Femur (tissue), 1 donor: ENCODE measurements around the gene CCR7.

Source experiments
- DNase-seq: peaks from one replicate; pipeline ENCODE4 v3.0.0-alpha.2; 2017

The CCR7 gene

GRCh38 chr17:40532520-40533253, 32.6 kb downstream of the CCR7 start:
- DNase-seq, result no peak

- DNase-seq, result no peak
These were observed 34.0 kb downstream of the CCR7 start for GRCh38 chr17:40531051-40531991.

- DNase-seq, result no peak
These were observed 34.7 kb downstream of the CCR7 start for GRCh38 chr17:40530531-40530994.

- no peak for DNase-seq
These were observed 35.3 kb downstream of the CCR7 start for GRCh38 chr17:40529991-40530390.

GRCh38 chr17:40528692-40529417, 36.4 kb downstream of the CCR7 start:
- DNase-seq, result no peak

- no peak for DNase-seq
These were observed 38.6 kb downstream of the CCR7 start for GRCh38 chr17:40526668-40527067.

GRCh38 chr17:40525294-40525693, 40.0 kb downstream of the CCR7 start:
- no peak for DNase-seq

- DNase-seq, result no peak
These were observed 40.9 kb downstream of the CCR7 start for GRCh38 chr17:40524243-40524965.

GRCh38 chr17:40522961-40523310, 42.3 kb downstream of the CCR7 start:
- no peak for DNase-seq

GRCh38 chr17:40522250-40522960, 42.9 kb downstream of the CCR7 start:
- DNase-seq, result no peak

GRCh38 chr17:40520991-40521453, 44.2 kb downstream of the CCR7 start:
- no peak for DNase-seq

- DNase-seq, result no peak
These were observed 46.0 kb downstream of the CCR7 start for GRCh38 chr17:40519089-40519775.

GRCh38 chr17:40518401-40519088, 46.7 kb downstream of the CCR7 start:
- DNase-seq, result no peak

- no peak for DNase-seq
These were observed 47.3 kb downstream of the CCR7 start for GRCh38 chr17:40517981-40518380.

GRCh38 chr17:40517286-40517662, 48.0 kb downstream of the CCR7 start:
- DNase-seq, result no peak

- no peak for DNase-seq
These were observed 48.5 kb downstream of the CCR7 start for GRCh38 chr17:40516581-40517285.

GRCh38 chr17:40515491-40516041, 49.7 kb downstream of the CCR7 start:
- DNase-seq, result no peak

GRCh38 chr17:40515011-40515410, 50.3 kb downstream of the CCR7 start:
- no peak for DNase-seq
